ENCODE measurements around the gene BNIP1.

BNIP1 gene

GRCh38 chr5:173213236-173213933 is 69.1 kb downstream of the BNIP1 start:
- no peak for DNase-seq

All from NCI-H1092 (cell line).